ENCODE data around the gene SLC43A3. TPM values are rescaled to one million over a fixed set of nuclear protein-coding genes. Genes with fewer than 3 reads are reported as not detected.

SLC43A3 gene
- total and polyA plus RNA-seq, 9 of the 15 experiments (the other 6 are each of a cell fraction or from before 2014, with no cell fraction given), result 63.7 to 281 (median 139) TPM

- no peak for TF ChIP-seq TFE3 (CRISPR knock-in tag; IDR thresholded peaks at IDR 0.05)
- peak; percentile 48 for TF ChIP-seq ZNF175 (CRISPR knock-in tag; IDR thresholded peaks at IDR 0.05; ENCODE audit: low read depth)
- no peak for TF ChIP-seq ZNF274 (IDR thresholded peaks at IDR 0.05; ENCODE audit: borderline replicate concordance, low read depth, low read length)
- no peak for TF ChIP-seq NR1H2 (CRISPR knock-in tag; IDR thresholded peaks at IDR 0.05)
- no peak for TF ChIP-seq SIN3B (IDR thresholded peaks at IDR 0.05; ENCODE audit: low read depth)
- TF ChIP-seq CXXC5 (CRISPR knock-in tag; IDR thresholded peaks at IDR 0.05), result peak; percentile 78
- TF ChIP-seq BRD9 (IDR thresholded peaks at IDR 0.05; ENCODE audit: low read depth, partially characterized antibody), result peak; percentile 28
- TF ChIP-seq CREBBP (IDR thresholded peaks at IDR 0.05; ENCODE audit: low read depth, low read length), result no peak
- no peak for TF ChIP-seq JUND (IDR thresholded peaks at IDR 0.05; ENCODE audit: borderline replicate concordance, low read depth, low read length)
- TF ChIP-seq JUND (tag; IDR thresholded peaks at IDR 0.05; ENCODE audit: borderline replicate concordance, low read depth, low read length), result no peak
- TF ChIP-seq SFPQ (IDR thresholded peaks at IDR 0.05; ENCODE audit: low read depth, low read length), result no peak
- TF ChIP-seq ARNT (IDR thresholded peaks at IDR 0.05), result 0 out of 4 replicates have a peak, but pooled peaks of 1 of the 2 experiments have one; percentile 59
- no peak for TF ChIP-seq NEUROD1 (IDR thresholded peaks at IDR 0.05; ENCODE audit: borderline replicate concordance, low read depth, low read length, partially characterized antibody)
- no peak for TF ChIP-seq ZNF583 (CRISPR knock-in tag; IDR thresholded peaks at IDR 0.05)
- TF ChIP-seq AFF1 (IDR thresholded peaks at IDR 0.05; ENCODE audit: low read depth in 1 of 2, partially characterized antibody in 2 of 2), result peak in 1 of 2 experiments; percentile 82
- no peak for TF ChIP-seq ETS2 (tag; IDR thresholded peaks at IDR 0.05; ENCODE audit: borderline replicate concordance, poor library complexity, severe bottlenecking)
- no peak for TF ChIP-seq FOXK1 (CRISPR knock-in tag; IDR thresholded peaks at IDR 0.05; ENCODE audit: borderline replicate concordance)
- peak; percentile 55 for TF ChIP-seq CTBP1 (IDR thresholded peaks at IDR 0.05; ENCODE audit: borderline replicate concordance)
Observed at GRCh38 chr11:57426929-57427726, at the start of gene SLC43A3 (continued).

Data from K562 (cell line).